Right atrium auricular region (tissue), 2 donors: ENCODE results near the gene HEMK1. TPM values are rescaled to one million over a fixed set of nuclear protein-coding genes. Genes with fewer than 3 reads are reported as not detected.

Source experiments
- DNase-seq: peaks from one replicate; pipeline ENCODE4 v3.0.0-alpha.2; 2019; ENCODE audit warnings: low spot score
- H3K27ac ChIP-seq, 2 donors: fragments of 200-600 bp; sonication (generic); 1 replicate in 1 of 2; 2 replicates in 1 of 2; pipeline ENCODE4 v1.5.1; 2016 to 2019
- H3K27me3 ChIP-seq, 2 donors: fragments of 200-600 bp; sonication (generic); one replicate each; pipeline versions ENCODE4 v1.5.1 to v1.6.0; 2017 to 2019
- H3K36me3 ChIP-seq: fragments of 200-600 bp; sonication (generic); one replicate; pipeline ENCODE4 v1.5.1; 2016
- H3K4me1 ChIP-seq, 2 donors: fragments of 200-600 bp; sonication (generic); one replicate each; pipeline versions ENCODE4 v1.5.1 to v1.6.0; 2017 to 2019
- H3K4me3 ChIP-seq, 2 donors: fragments of 200-600 bp; sonication (generic); 1 replicate in 1 of 2; 2 replicates in 1 of 2; pipeline ENCODE4 v1.5.1; 2017 to 2019; ENCODE audit warnings: mild to moderate bottlenecking in 1 of 2, moderate library complexity in 1 of 2
- H3K9me3 ChIP-seq, 2 donors: fragments of 200-600 bp; sonication (generic); one replicate each; pipeline ENCODE4 v1.5.1; 2019
- total RNA-seq, 2 donors: library from RNA; depleted of rRNA; stranded (reverse); fragments of >200 nt; gene quantifications; one replicate each; pipeline ENCODE4 v1.1.0, GENCODE V29; 2016
- TF ChIP-seq, protein P1 (sequence below), 2 donors: fragments of 200-600 bp; sonication (generic); IDR thresholded peaks; one replicate each; pipeline ENCODE4 v1.5.1; 2019; ENCODE audit warnings: antibody characterized with exemption in 2 of 2

Gene HEMK1
- total RNA-seq, 2 donors from 2014 or later, result 7.2 to 9.6 TPM

DNA sequence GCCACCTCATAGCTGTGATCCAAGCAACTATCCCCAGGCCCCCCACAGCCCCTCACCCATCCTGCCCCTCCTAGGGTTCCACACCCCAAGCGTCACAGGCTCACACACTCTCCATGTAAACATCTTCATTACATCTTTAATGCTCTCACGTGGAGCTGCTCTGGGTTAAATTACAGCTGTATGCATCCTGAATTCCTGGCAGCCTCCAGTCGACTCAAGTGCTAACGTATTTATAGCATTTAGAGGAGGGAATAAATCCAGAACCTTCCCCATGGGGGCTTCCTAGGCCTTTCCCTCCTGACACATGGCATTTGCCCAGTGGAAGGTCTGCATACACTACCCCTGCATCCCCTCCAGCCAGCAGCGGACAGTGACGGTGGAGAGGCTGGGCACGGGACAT, 11.4 kb upstream of the HEMK1 start:
- Histone ChIP-seq H3K27ac (no peak overlapping the region), H3K27me3 (no peaks in the 10 kb centered on the region), H3K4me3 (no peak overlapping the region), H3K36me3 (peaks cover 4% of the 10 kb centered on the region), H3K9me3 (no peaks in the 10 kb centered on the region), H3K4me1 (peaks cover 0 to 8% of the 10 kb centered on the region in 2 donors)
- TF ChIP-seq, protein P1, sequence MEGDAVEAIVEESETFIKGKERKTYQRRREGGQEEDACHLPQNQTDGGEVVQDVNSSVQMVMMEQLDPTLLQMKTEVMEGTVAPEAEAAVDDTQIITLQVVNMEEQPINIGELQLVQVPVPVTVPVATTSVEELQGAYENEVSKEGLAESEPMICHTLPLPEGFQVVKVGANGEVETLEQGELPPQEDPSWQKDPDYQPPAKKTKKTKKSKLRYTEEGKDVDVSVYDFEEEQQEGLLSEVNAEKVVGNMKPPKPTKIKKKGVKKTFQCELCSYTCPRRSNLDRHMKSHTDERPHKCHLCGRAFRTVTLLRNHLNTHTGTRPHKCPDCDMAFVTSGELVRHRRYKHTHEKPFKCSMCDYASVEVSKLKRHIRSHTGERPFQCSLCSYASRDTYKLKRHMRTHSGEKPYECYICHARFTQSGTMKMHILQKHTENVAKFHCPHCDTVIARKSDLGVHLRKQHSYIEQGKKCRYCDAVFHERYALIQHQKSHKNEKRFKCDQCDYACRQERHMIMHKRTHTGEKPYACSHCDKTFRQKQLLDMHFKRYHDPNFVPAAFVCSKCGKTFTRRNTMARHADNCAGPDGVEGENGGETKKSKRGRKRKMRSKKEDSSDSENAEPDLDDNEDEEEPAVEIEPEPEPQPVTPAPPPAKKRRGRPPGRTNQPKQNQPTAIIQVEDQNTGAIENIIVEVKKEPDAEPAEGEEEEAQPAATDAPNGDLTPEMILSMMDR (IDR thresholded peaks at IDR 0.05), result no peak
- no peak for DNase-seq

GRCh38 chr3:50559702-50560101, 9.6 kb upstream of the HEMK1 start:
- H3K27me3 ChIP-seq, result no peaks in the 10 kb centered on the region
- TF ChIP-seq, protein P1 (IDR thresholded peaks at IDR 0.05), result no peak
- DNase-seq, result no peak
- H3K4me3 ChIP-seq, result no peak overlapping the region
- H3K9me3 ChIP-seq, result no peaks in the 10 kb centered on the region
- H3K36me3 ChIP-seq, result peaks cover 4% of the 10 kb centered on the region
- H3K27ac ChIP-seq, result no peak overlapping the region
- H3K4me1 ChIP-seq, result peaks cover 0 to 8% of the 10 kb centered on the region in 2 donors

DNA sequence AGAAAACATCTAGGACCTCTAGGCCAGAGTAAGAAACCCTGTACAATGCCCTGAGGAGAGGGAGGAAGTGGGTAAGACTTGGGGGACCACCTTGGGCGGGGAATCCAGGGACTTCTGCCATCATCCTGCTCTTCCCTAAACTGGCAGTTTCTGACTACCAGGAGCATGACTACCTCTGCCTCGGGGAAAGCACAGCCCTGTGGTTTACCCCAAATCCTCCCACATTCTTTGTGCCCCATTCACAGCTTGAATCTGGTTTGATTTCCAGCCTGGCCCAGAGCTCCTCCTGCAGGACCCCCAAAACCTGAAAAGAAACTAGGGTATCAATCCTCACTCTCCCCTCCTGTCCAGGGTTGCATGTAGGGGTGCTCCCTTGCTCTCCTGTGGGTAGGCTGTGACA, 6.5 kb upstream of the HEMK1 start:
- H3K27ac ChIP-seq, result no peak overlapping the region
- no peaks in the 10 kb centered on the region for H3K9me3 ChIP-seq
- no peak for DNase-seq
- peaks cover 4% of the 10 kb centered on the region for H3K36me3 ChIP-seq
- peaks cover 0 to 16% of the 10 kb centered on the region in 2 donors for H3K4me1 ChIP-seq
- no peaks in the 10 kb centered on the region for H3K27me3 ChIP-seq
- H3K4me3 ChIP-seq, result no peak overlapping the region
- TF ChIP-seq, protein P1 (IDR thresholded peaks at IDR 0.05), result no peak

DNA sequence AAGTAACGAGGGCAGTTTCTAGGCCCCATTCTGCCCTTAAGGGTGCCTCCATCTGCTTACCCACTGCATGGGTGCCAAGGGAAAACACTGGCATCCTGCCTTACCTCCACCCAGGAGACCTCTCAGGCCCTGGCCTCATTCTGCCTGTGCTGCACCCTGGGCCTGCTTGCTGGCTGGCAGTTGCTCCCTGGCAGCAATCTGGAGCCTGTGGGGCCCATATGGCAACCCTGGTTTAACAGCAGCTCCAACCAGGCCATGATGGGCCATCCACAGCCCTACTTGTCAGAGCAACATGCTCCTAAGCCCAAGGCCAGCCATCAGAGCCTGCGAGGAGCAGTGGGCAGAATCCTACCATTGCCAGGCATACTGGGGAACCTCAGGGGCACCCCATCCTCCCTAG, 5.5 kb upstream of the HEMK1 start:
- no peaks in the 10 kb centered on the region for H3K27me3 ChIP-seq
- H3K36me3 ChIP-seq, result peaks cover 4% of the 10 kb centered on the region
- H3K4me1 ChIP-seq, result peaks cover 0 to 18% of the 10 kb centered on the region in 2 donors
- TF ChIP-seq, protein P1 (IDR thresholded peaks at IDR 0.05), result no peak
- no peak overlapping the region for H3K4me3 ChIP-seq
- H3K9me3 ChIP-seq, result no peaks in the 10 kb centered on the region
- DNase-seq, result no peak
- H3K27ac ChIP-seq, result no peak overlapping the region

GRCh38 chr3:50564321-50564720, 5.0 kb upstream of the HEMK1 start:
- no peak overlapping the region for H3K4me3 ChIP-seq
- peaks cover 0 to 18% of the 10 kb centered on the region in 2 donors for H3K4me1 ChIP-seq
- peaks cover 4% of the 10 kb centered on the region for H3K36me3 ChIP-seq
- no peak overlapping the region for H3K27ac ChIP-seq
- no peak for DNase-seq
- TF ChIP-seq, protein P1 (IDR thresholded peaks at IDR 0.05), result no peak
- H3K27me3 ChIP-seq, result no peaks in the 10 kb centered on the region
- no peaks in the 10 kb centered on the region for H3K9me3 ChIP-seq

GRCh38 chr3:50567011-50567385, 2.3 kb upstream of the HEMK1 start:
- peak overlapping the region; percentile 51 to 77 for H3K4me3 ChIP-seq
- no peaks in the 10 kb centered on the region for H3K36me3 ChIP-seq
- H3K9me3 ChIP-seq, result no peaks in the 10 kb centered on the region
- H3K27ac ChIP-seq, result peak overlapping the region; percentile 91 to 95
- peaks cover 0 to 27% of the 10 kb centered on the region in 2 donors for H3K4me1 ChIP-seq
- no peaks in the 10 kb centered on the region for H3K27me3 ChIP-seq
- no peak for DNase-seq
- TF ChIP-seq, protein P1 (IDR thresholded peaks at IDR 0.05), result no peak
